NT2/D1 (cell line): ENCODE data around the gene PLEKHH1.

Experiments used
- SUZ12 ChIP-seq: IDR thresholded peaks from 2 replicates; pipeline ENCODE4 v1.6.1; 2011; ENCODE audit not compliant: insufficient read length, insufficient read depth; ENCODE audit errors: extremely low read depth
- YY1 ChIP-seq: IDR thresholded peaks from 2 replicates; pipeline ENCODE4 v1.6.1; 2011; ENCODE audit not compliant: insufficient read length, insufficient read depth
- ZNF274 ChIP-seq: IDR thresholded peaks from 2 replicates; pipeline ENCODE4 v1.6.1; 2011; ENCODE audit warnings: mild to moderate bottlenecking, low read depth, low read length

GRCh38 chr14:67569651-67570290, 36.7 kb downstream of the PLEKHH1 start:
- TF ChIP-seq YY1 (no peak), ZNF274 (no peak), SUZ12 (no peak)
